Panc1 (cell line): ENCODE results near the gene ATAD2B. TPM values are rescaled to one million over a fixed set of nuclear protein-coding genes. Genes with fewer than 3 reads are reported as not detected.
A peak's percentile ranks its signal among the peaks of the same experiment; 100 is the strongest.

ENCODE experiments used
- ATAC-seq: fragments of 200-7000 bp; cut with Tn5 transposase; 2 replicates; pipeline ENCODE4 v1.9.1; 2020; ENCODE audit warnings: mild to moderate bottlenecking, moderate library complexity
- BruUV-seq: library from RNA; stranded (reverse); fragments of 400-500 nt; replicated peaks from 2 replicates; lab custom pipeline; 2021; lab: Mats Ljungman, UMichigan
- CTCF ChIA-PET: fragments of 300-600 bp; sonication (Branson Sonifier 250); formaldehyde crosslinking; loops from one replicate; lab custom pipeline; 2022; ENCODE audit warnings: antibody characterized with exemption; lab: Charles Lee
- POLR2A ChIA-PET: fragments of 300-600 bp; sonication (Branson Sonifier 250); formaldehyde crosslinking; loops from one replicate; lab custom pipeline; 2022; ENCODE audit warnings: antibody characterized with exemption; lab: Charles Lee
- DNase-seq: peaks from one replicate; pipeline ENCODE4 v3.0.0-alpha.2; 2010; ENCODE audit warnings: low read depth, low spot score
- H3K27ac ChIP-seq: 2 replicates; pipeline ENCODE4 v1.5.1; 2011; ENCODE audit warnings: mild to moderate bottlenecking, low read length, inconsistent platforms
- H3K27me3 ChIP-seq: fragments of 200-500 bp; sonication (Bioruptor generic); 2 replicates; pipeline ENCODE4 v1.6.0; 2014; ENCODE audit warnings: low read length, inconsistent platforms; ENCODE audit not compliant: control insufficient read depth, insufficient read depth
- H3K36me3 ChIP-seq: fragments of 200-500 bp; sonication (Bioruptor generic); 2 replicates; pipeline ENCODE4 v1.5.1; 2014; ENCODE audit warnings: inconsistent platforms, mild to moderate bottlenecking, low read length, moderate library complexity; ENCODE audit not compliant: control insufficient read depth, insufficient read depth
- H3K4me1 ChIP-seq: 2 replicates; pipeline ENCODE4 v1.5.1; 2011; ENCODE audit warnings: inconsistent platforms, mild to moderate bottlenecking, low read length, moderate library complexity; ENCODE audit not compliant: control insufficient read depth, insufficient read depth
- H3K4me3 ChIP-seq, 2 experiments: 2 replicates each; pipeline ENCODE4 v1.5.1; 2011 to 2012; ENCODE audit warnings: low read depth in 2 of 2, low read length in 2 of 2, mild to moderate bottlenecking in 2 of 2, inconsistent platforms in 1 of 2, moderate library complexity in 1 of 2
- H3K9me3 ChIP-seq: fragments of 200-500 bp; sonication (Bioruptor generic); 2 replicates; pipeline ENCODE4 v1.5.1; 2014; ENCODE audit warnings: low read depth, mild to moderate bottlenecking, inconsistent platforms, low read length, moderate library complexity; ENCODE audit not compliant: control insufficient read depth, insufficient read depth
- POLR2AphosphoS5 ChIP-seq: IDR thresholded peaks from 2 replicates; pipeline ENCODE4 v1.6.1; 2012; ENCODE audit warnings: mild to moderate bottlenecking, low read depth, low read length, moderate library complexity
- SIN3A ChIP-seq: IDR thresholded peaks from 2 replicates; pipeline ENCODE4 v1.6.1; 2012; ENCODE audit warnings: low read depth, mild to moderate bottlenecking, low read length, moderate library complexity, borderline replicate concordance; ENCODE audit not compliant: insufficient read depth
- TCF7L2 ChIP-seq: IDR thresholded peaks from 2 replicates; pipeline ENCODE4 v1.6.1; 2011; ENCODE audit warnings: mild to moderate bottlenecking, low read depth, low read length, inconsistent platforms
- in situ Hi-C: cut with HindIII; loops from 2 replicates; pipeline ENCODE4 v1.10.0; 2016; ENCODE audit warnings: low sequenced_read_pairs, low pct_unique_long_range_greater_than_20kb
- intact Hi-C: fragments of 100-400 bp; cut with micrococcal nuclease; formaldehyde crosslinking; loops from one replicate; pipeline ENCODE4 v1.10.0; 2022; ENCODE audit not compliant: unreplicated experiment
- total RNA-seq: library from RNA; stranded (reverse); gene quantifications from one replicate; pipeline ENCODE4 v1.2.1, GENCODE V29; 2021; ENCODE audit not compliant: unreplicated experiment
- TF ChIP-seq, protein P1 (sequence below): fragments of 450-650 bp; IDR thresholded peaks from 2 replicates; pipeline ENCODE4 v1.5.1; 2017; ENCODE audit warnings: mild to moderate bottlenecking
- TF ChIP-seq, protein P2 (sequence below), 2 experiments: IDR thresholded peaks; 2 replicates each; pipeline ENCODE4 v1.6.1; 2011 to 2012; ENCODE audit warnings: low read depth in 2 of 2, control low read depth in 1 of 2, low read length in 1 of 2, mild to moderate bottlenecking in 1 of 2, moderate library complexity in 1 of 2; ENCODE audit not compliant: insufficient read depth in 1 of 2

Gene ATAD2B
- total RNA-seq, 1 experiment from 2014 or later = 17.9 TPM

DNA sequence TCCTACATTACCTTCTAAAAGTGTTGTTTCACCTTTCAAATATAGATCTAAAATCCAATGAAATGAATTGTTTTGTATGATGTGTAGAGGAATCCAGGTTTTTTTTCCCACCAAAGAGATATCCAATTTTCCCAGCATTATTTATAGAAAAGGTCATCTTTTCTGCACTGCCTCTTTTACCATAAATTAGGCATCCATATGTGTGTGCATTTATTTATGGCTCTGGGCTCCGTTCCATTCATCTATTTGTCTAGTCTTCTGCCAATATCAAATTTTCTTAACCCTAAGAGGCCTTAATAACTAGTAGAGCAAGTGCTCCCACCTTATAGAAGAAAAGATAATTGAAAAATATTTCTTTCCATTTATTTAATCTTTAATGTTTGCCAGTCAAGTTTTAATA, 88.3 kb downstream of the ATAD2B start:
- POLR2A ChIA-PET = no interaction called here
- no peaks in the 10 kb centered on the region for H3K27me3 ChIP-seq
- no peak overlapping the region for H3K27ac ChIP-seq
- TF ChIP-seq, protein P1, sequence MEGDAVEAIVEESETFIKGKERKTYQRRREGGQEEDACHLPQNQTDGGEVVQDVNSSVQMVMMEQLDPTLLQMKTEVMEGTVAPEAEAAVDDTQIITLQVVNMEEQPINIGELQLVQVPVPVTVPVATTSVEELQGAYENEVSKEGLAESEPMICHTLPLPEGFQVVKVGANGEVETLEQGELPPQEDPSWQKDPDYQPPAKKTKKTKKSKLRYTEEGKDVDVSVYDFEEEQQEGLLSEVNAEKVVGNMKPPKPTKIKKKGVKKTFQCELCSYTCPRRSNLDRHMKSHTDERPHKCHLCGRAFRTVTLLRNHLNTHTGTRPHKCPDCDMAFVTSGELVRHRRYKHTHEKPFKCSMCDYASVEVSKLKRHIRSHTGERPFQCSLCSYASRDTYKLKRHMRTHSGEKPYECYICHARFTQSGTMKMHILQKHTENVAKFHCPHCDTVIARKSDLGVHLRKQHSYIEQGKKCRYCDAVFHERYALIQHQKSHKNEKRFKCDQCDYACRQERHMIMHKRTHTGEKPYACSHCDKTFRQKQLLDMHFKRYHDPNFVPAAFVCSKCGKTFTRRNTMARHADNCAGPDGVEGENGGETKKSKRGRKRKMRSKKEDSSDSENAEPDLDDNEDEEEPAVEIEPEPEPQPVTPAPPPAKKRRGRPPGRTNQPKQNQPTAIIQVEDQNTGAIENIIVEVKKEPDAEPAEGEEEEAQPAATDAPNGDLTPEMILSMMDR = no peak
- TF ChIP-seq POLR2AphosphoS5 = no peak
- TF ChIP-seq SIN3A = no peak
- TF ChIP-seq TCF7L2 = no peak
- TF ChIP-seq, protein P2, sequence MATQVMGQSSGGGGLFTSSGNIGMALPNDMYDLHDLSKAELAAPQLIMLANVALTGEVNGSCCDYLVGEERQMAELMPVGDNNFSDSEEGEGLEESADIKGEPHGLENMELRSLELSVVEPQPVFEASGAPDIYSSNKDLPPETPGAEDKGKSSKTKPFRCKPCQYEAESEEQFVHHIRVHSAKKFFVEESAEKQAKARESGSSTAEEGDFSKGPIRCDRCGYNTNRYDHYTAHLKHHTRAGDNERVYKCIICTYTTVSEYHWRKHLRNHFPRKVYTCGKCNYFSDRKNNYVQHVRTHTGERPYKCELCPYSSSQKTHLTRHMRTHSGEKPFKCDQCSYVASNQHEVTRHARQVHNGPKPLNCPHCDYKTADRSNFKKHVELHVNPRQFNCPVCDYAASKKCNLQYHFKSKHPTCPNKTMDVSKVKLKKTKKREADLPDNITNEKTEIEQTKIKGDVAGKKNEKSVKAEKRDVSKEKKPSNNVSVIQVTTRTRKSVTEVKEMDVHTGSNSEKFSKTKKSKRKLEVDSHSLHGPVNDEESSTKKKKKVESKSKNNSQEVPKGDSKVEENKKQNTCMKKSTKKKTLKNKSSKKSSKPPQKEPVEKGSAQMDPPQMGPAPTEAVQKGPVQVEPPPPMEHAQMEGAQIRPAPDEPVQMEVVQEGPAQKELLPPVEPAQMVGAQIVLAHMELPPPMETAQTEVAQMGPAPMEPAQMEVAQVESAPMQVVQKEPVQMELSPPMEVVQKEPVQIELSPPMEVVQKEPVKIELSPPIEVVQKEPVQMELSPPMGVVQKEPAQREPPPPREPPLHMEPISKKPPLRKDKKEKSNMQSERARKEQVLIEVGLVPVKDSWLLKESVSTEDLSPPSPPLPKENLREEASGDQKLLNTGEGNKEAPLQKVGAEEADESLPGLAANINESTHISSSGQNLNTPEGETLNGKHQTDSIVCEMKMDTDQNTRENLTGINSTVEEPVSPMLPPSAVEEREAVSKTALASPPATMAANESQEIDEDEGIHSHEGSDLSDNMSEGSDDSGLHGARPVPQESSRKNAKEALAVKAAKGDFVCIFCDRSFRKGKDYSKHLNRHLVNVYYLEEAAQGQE (IDR thresholded peaks at IDR 0.05; ENCODE audit: insufficient read depth in 1 of 2, low read depth in 2 of 2, low read length in 1 of 2) = no peak
- ATAC-seq (no peak), DNase-seq (no peak)
- intact Hi-C loops (no loop called here), in situ Hi-C loops (no loop called here)
- CTCF ChIA-PET = no interaction called here
- no peak overlapping the region for H3K4me3 ChIP-seq
- no peaks in the 10 kb centered on the region for H3K36me3 ChIP-seq
- no peaks in the 10 kb centered on the region for H3K9me3 ChIP-seq
- BruUV-seq = no TSS peak
- no peaks in the 10 kb centered on the region for H3K4me1 ChIP-seq

DNA sequence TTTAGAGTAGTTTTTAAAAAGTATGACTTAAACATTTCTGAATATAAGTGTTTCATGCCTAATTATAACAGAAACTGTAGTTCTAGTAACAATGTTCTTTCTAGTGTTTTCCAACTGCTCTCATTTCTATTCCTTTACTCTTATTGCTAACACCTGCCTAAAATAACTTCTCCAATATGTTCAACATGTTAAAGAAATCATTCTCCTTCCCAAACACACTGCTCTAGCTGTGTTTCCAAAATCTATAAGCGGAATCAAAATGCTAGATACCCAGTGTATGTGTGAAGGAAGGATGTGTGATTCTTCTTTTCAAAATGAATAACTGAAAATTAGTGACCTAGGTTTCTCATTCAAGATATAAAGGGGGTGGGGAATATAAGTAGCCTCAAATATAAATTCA, 89.1 kb downstream of the ATAD2B start:
- Histone ChIP-seq H3K9me3 (no peaks in the 10 kb centered on the region), H3K4me1 (no peaks in the 10 kb centered on the region), H3K27ac (no peak overlapping the region), H3K36me3 (no peaks in the 10 kb centered on the region), H3K4me3 (no peak overlapping the region), H3K27me3 (no peaks in the 10 kb centered on the region)
- intact Hi-C loops (no loop called here), in situ Hi-C loops (no loop called here)
- ATAC-seq = no peak
- no TSS peak for BruUV-seq
- DNase-seq = no peak
- POLR2A ChIA-PET = no interaction called here
- CTCF ChIA-PET = no interaction called here
- TF ChIP-seq TCF7L2 = no peak
- no peak for TF ChIP-seq POLR2AphosphoS5
- TF ChIP-seq, protein P2 (IDR thresholded peaks at IDR 0.05; ENCODE audit: insufficient read depth in 1 of 2, low read depth in 2 of 2, low read length in 1 of 2) = 0 out of 4 replicates have a peak, but pooled peaks of 1 of the 2 experiments have one; percentile 12
